Prostate gland (tissue), 2 donors: ENCODE data around the gene SSR1. TPM values are rescaled to one million over a fixed set of nuclear protein-coding genes. Genes with fewer than 3 reads are reported as not detected.

Source experiments
- DNase-seq: peaks from one replicate; pipeline ENCODE4 v3.0.0-alpha.2; 2019; ENCODE audit warnings: low spot score
- H3K27ac ChIP-seq, 2 donors: fragments of 200-600 bp; sonication (generic); 2 replicates each; pipeline ENCODE4 v1.5.1; 2017 to 2019
- H3K27me3 ChIP-seq: fragments of 200-600 bp; sonication (generic); replicated peaks from 2 replicates; pipeline ENCODE4 v1.5.1; 2019; ENCODE audit not compliant: insufficient read depth
- H3K36me3 ChIP-seq, 2 donors: fragments of 200-600 bp; sonication (generic); 1 replicate in 1 of 2; 2 replicates in 1 of 2; pipeline versions ENCODE4 v1.5.1 to v1.8.1; 2017 to 2019
- H3K4me1 ChIP-seq: fragments of 200-600 bp; sonication (generic); replicated peaks from 2 replicates; pipeline ENCODE4 v1.5.1; 2019
- H3K4me3 ChIP-seq, 2 donors: fragments of 200-600 bp; sonication (generic); 2 replicates each; pipeline ENCODE4 v1.5.1; 2017 to 2019
- H3K9me3 ChIP-seq: fragments of 200-600 bp; sonication (generic); 2 replicates; pipeline ENCODE4 v1.5.1; 2017
- CTCF ChIP-seq, 4 experiments: fragments of 200-600 bp in 2 of 4; fragments of 450-650 bp in 2 of 4; sonication (generic) in 2 of 4; IDR thresholded peaks; 1 replicate in 3 of 4; 2 replicates in 1 of 4; pipeline ENCODE4 v1.5.1; 2016 to 2019; ENCODE audit warnings: antibody characterized with exemption in 4 of 4, mild to moderate bottlenecking in 2 of 4, moderate library complexity in 2 of 4
- POLR2A ChIP-seq: fragments of 450-650 bp; IDR thresholded peaks from one replicate; pipeline ENCODE4 v1.6.1; 2016; ENCODE audit warnings: antibody characterized with exemption, mild to moderate bottlenecking
- POLR2AphosphoS5 ChIP-seq: sonication (generic); formaldehyde crosslinking; IDR thresholded peaks from one replicate; pipeline ENCODE4 v1.6.1; 2017; ENCODE audit warnings: antibody characterized with exemption
- WGBS: methylation state at CpG from one replicate; pipeline ENCODE4 v1.1.5; 2018; 5-methylcytosine and 5-hydroxymethylcytosine counted together
- intact Hi-C: fragments of 100-400 bp; cut with DNase I; formaldehyde crosslinking; loops from one replicate; pipeline ENCODE4 v1.14.2; 2022
- total RNA-seq, 2 donors: library from RNA; depleted of rRNA; stranded (reverse); fragments of >200 nt; gene quantifications; one replicate each; pipeline ENCODE4 v1.1.0, GENCODE V29; 2016

SSR1 gene
- total RNA-seq, 2 donors from 2014 or later: 34.3 to 89.5 TPM

- DNase-seq: no peak
- intact Hi-C loops: loop anchor here (2.0 kb wide), 1 partner anchor 566 kb away; no protein-coding TSS in a partner anchor
- 83% methylated on average over 4 of the region's 4 CpGs for WGBS
- no peak overlapping the region for H3K4me3 ChIP-seq
- no peaks in the 10 kb centered on the region for H3K27me3 ChIP-seq
- H3K27ac ChIP-seq: peak overlapping the region; percentile 65 to 85
- H3K4me1 ChIP-seq: peaks cover 6% of the 10 kb centered on the region
- no peaks in the 10 kb centered on the region for H3K9me3 ChIP-seq
- TF ChIP-seq CTCF (IDR thresholded peaks at IDR 0.05): no peak
- no peak for TF ChIP-seq POLR2AphosphoS5
- TF ChIP-seq POLR2A: no peak
- peaks cover 2 to 16% of the 10 kb centered on the region in 2 donors for H3K36me3 ChIP-seq
Measured at GRCh38 chr6:7242835-7243178, 70.2 kb downstream of the SSR1 start.

GRCh38 chr6:7241709-7242645, 71.0 kb downstream of the SSR1 start:
- Histone ChIP-seq H3K4me3 (no peak overlapping the region), H3K36me3 (peaks cover under 1 to 11% of the 10 kb centered on the region in 2 donors), H3K9me3 (no peaks in the 10 kb centered on the region), H3K27me3 (no peaks in the 10 kb centered on the region), H3K4me1 (peaks cover 6% of the 10 kb centered on the region), H3K27ac (peak overlapping the region; percentile 65 to 85)
- 40% methylated on average over 13 of the region's 13 CpGs for WGBS
- intact Hi-C loops: loop anchor here (2.0 kb wide), 1 partner anchor 565 kb away; no protein-coding TSS in a partner anchor
- DNase-seq: no peak
- TF ChIP-seq CTCF (IDR thresholded peaks at IDR 0.05) (no peak), POLR2AphosphoS5 (peak; percentile 24), POLR2A (no peak)

- no peaks in the 10 kb centered on the region for H3K27me3 ChIP-seq
- peak; percentile 62 for DNase-seq
- no peak overlapping the region for H3K4me3 ChIP-seq
- H3K36me3 ChIP-seq: peaks cover 0 to 3% of the 10 kb centered on the region in 2 donors
- H3K9me3 ChIP-seq: no peaks in the 10 kb centered on the region
- 54% methylated on average over 10 of the region's 10 CpGs for WGBS
- TF ChIP-seq POLR2AphosphoS5 (peak; percentile 42), CTCF (IDR thresholded peaks at IDR 0.05) (no peak)
- peaks cover 9% of the 10 kb centered on the region for H3K4me1 ChIP-seq
- peak overlapping the region; percentile 65 to 85 for H3K27ac ChIP-seq
- intact Hi-C loops: no loop called here
Measured at GRCh38 chr6:7241160-7241559, 71.8 kb downstream of the SSR1 start.

GRCh38 chr6:7240351-7240750, 72.6 kb downstream of the SSR1 start:
- Histone ChIP-seq H3K27ac (peak overlapping the region; percentile 65 to 85), H3K4me1 (peaks cover 16% of the 10 kb centered on the region), H3K36me3 (no peaks in the 10 kb centered on the region), H3K9me3 (no peaks in the 10 kb centered on the region), H3K4me3 (no peak overlapping the region), H3K27me3 (no peaks in the 10 kb centered on the region)
- TF ChIP-seq CTCF (IDR thresholded peaks at IDR 0.05): no peak
- no peak for TF ChIP-seq POLR2AphosphoS5
- no peak for TF ChIP-seq POLR2A
- WGBS: 82% methylated on average over 9 of the region's 9 CpGs
- intact Hi-C loops: no loop called here
- DNase-seq: no peak
